Epithelial cell of esophagus (primary cell): ENCODE measurements around the gene NMUR1.

Experiments used
- DNase-seq: peaks from one replicate; pipeline ENCODE4 v3.0.0; 2010; ENCODE audit warnings: low read depth
- H3K4me3 ChIP-seq: 2 replicates; pipeline ENCODE4 v1.5.1; 2011; ENCODE audit warnings: mild to moderate bottlenecking, low read length, control low read depth
- CTCF ChIP-seq: IDR thresholded peaks from 2 replicates; pipeline ENCODE4 v1.5.1; 2011; ENCODE audit warnings: low read depth, mild to moderate bottlenecking, low read length, control low read depth, inconsistent platforms; ENCODE audit not compliant: insufficient read depth; ENCODE audit errors: missing control alignments

The NMUR1 gene

GRCh38 chr2:231528636-231529030 is 1.6 kb downstream of the NMUR1 start:
- TF ChIP-seq CTCF, result no peak
- no peak for DNase-seq
- H3K4me3 ChIP-seq, result no peak overlapping the region

- no peak overlapping the region for H3K4me3 ChIP-seq
- no peak for DNase-seq
- no peak for TF ChIP-seq CTCF
These were observed 2.1 kb downstream of the NMUR1 start for GRCh38 chr2:231527955-231528635.

GRCh38 chr2:231527091-231527395 is 3.2 kb downstream of the NMUR1 start:
- no peak for TF ChIP-seq CTCF
- H3K4me3 ChIP-seq, result no peak overlapping the region
- DNase-seq, result no peak

- H3K4me3 ChIP-seq, result no peak overlapping the region
- DNase-seq, result no peak
- no peak for TF ChIP-seq CTCF
These were observed 3.7 kb downstream of the NMUR1 start for GRCh38 chr2:231526341-231527090.

- DNase-seq, result no peak
- H3K4me3 ChIP-seq, result no peak overlapping the region
- no peak for TF ChIP-seq CTCF
These were observed 4.7 kb downstream of the NMUR1 start for GRCh38 chr2:231525248-231526163.

GRCh38 chr2:231524477-231525247 is 5.6 kb downstream of the NMUR1 start:
- no peak for TF ChIP-seq CTCF

More at GRCh38 chr2:231524477-231525247, 5.6 kb downstream of the NMUR1 start:
- no peak overlapping the region for H3K4me3 ChIP-seq
- no peak for DNase-seq
